ENCODE measurements around the gene C1orf21.

Gene C1orf21

DNA sequence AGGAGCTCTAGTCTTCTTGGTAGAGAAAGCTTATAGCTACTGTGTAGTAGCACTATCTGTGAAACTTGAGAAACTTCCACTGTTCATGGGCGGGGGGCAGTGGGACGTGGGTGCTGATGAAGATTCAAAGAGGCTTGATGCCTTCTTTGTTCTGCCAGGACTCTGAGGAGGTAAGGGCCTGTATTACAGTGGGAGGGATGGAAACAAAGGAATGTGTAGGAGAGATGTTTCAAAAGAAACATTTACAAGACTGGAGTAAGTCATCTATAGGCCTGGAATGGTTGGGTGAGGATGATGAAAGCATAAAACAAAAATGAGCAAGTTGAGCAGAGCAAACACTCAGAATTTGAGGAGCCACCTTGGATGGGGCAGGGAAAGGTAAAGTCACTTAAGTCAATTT lies 89.4 kb downstream of the C1orf21 start:
- no peak overlapping the region for H2AFZ ChIP-seq (ENCODE audit: low read length)
- no peak overlapping the region for H3K9ac ChIP-seq (ENCODE audit: low read depth, low read length, poor library complexity, severe bottlenecking)
- H3F3A ChIP-seq (ENCODE audit: low read depth), result no peaks in the 10 kb centered on the region
- H3K79me2 ChIP-seq (ENCODE audit: insufficient read depth, low read length), result no peaks in the 10 kb centered on the region
- no peak overlapping the region for H3K4me2 ChIP-seq (ENCODE audit: low read depth, low read length, poor library complexity, severe bottlenecking)
- H4K20me1 ChIP-seq (ENCODE audit: insufficient read depth, low read length, poor library complexity, severe bottlenecking), result no peaks in the 10 kb centered on the region
- no peaks in the 10 kb centered on the region for H3K4me1 ChIP-seq (ENCODE audit: insufficient read depth, low read length, poor library complexity, severe bottlenecking)
- no peaks in the 10 kb centered on the region for H3K36me3 ChIP-seq (ENCODE audit: insufficient read depth, low read length)
- no peaks in the 10 kb centered on the region for H3K27me3 ChIP-seq (ENCODE audit: insufficient read depth, low read length, poor library complexity, severe bottlenecking)
- H3K9me3 ChIP-seq (ENCODE audit: insufficient read depth, low read depth, low read length), result no peaks in the 10 kb centered on the region
- no peaks in the 10 kb centered on the region for H3K9me2 ChIP-seq (replicated peaks; ENCODE audit: low read depth, low read length)
- TF ChIP-seq EZH2phosphoT487 (IDR thresholded peaks at IDR 0.05; ENCODE audit: borderline replicate concordance), result no peak
- TF ChIP-seq, protein P1, sequence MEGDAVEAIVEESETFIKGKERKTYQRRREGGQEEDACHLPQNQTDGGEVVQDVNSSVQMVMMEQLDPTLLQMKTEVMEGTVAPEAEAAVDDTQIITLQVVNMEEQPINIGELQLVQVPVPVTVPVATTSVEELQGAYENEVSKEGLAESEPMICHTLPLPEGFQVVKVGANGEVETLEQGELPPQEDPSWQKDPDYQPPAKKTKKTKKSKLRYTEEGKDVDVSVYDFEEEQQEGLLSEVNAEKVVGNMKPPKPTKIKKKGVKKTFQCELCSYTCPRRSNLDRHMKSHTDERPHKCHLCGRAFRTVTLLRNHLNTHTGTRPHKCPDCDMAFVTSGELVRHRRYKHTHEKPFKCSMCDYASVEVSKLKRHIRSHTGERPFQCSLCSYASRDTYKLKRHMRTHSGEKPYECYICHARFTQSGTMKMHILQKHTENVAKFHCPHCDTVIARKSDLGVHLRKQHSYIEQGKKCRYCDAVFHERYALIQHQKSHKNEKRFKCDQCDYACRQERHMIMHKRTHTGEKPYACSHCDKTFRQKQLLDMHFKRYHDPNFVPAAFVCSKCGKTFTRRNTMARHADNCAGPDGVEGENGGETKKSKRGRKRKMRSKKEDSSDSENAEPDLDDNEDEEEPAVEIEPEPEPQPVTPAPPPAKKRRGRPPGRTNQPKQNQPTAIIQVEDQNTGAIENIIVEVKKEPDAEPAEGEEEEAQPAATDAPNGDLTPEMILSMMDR (conservative IDR thresholded peaks at IDR 0.05; ENCODE audit: low read length), result no peak
- H3K4me3 ChIP-seq (ENCODE audit: low read length, poor library complexity, severe bottlenecking), result no peak overlapping the region

DNA sequence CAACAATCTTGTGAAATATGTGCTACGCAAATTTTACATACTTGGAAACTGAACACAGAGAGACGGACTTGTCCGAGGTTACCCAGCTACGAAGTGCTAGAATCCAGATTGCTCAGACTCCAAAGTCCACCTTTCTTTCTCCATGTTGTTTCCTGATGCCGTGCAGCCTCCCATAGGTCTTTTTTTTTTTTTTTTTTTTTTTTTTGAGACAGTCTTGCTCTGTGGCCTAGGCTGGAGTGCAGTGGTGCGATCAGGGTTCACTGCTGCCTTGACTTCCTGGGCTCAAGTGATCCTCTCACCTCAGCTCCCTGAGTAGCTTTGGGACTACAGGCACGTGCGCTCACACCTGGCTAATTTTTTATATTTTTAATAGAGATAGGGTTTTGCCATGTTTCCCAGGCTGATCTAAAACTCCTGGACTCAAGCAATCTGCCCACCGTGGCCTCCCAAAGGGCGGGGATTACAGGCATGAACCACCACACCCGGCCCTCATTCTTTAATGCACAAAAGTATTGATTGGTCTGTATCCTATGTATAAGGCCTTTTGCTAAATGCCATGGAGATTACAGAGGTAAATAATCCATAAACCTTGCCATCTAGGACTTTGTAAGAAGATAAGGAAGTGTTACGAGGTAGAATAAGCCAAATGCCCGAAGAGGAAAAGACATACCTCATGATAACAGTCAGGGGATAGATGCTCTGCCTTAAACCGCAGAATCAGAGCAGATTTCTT lies 92.8 kb downstream of the C1orf21 start:
- Histone ChIP-seq H3K4me2 (ENCODE audit: low read depth, low read length, poor library complexity, severe bottlenecking) (no peak overlapping the region), H3F3A (ENCODE audit: low read depth) (no peaks in the 10 kb centered on the region), H3K9me2 (replicated peaks; ENCODE audit: low read depth, low read length) (no peaks in the 10 kb centered on the region), H3K9me3 (ENCODE audit: insufficient read depth, low read depth, low read length) (no peaks in the 10 kb centered on the region), H3K9ac (ENCODE audit: low read depth, low read length, poor library complexity, severe bottlenecking) (no peak overlapping the region), H4K20me1 (ENCODE audit: insufficient read depth, low read length, poor library complexity, severe bottlenecking) (no peaks in the 10 kb centered on the region), H3K79me2 (ENCODE audit: insufficient read depth, low read length) (no peaks in the 10 kb centered on the region), H2AFZ (ENCODE audit: low read length) (no peak overlapping the region), H3K27me3 (ENCODE audit: insufficient read depth, low read length, poor library complexity, severe bottlenecking) (no peaks in the 10 kb centered on the region), H3K4me3 (ENCODE audit: low read length, poor library complexity, severe bottlenecking) (no peak overlapping the region), H3K4me1 (ENCODE audit: insufficient read depth, low read length, poor library complexity, severe bottlenecking) (no peaks in the 10 kb centered on the region), H3K36me3 (ENCODE audit: insufficient read depth, low read length) (no peaks in the 10 kb centered on the region)
- TF ChIP-seq EZH2phosphoT487 (IDR thresholded peaks at IDR 0.05; ENCODE audit: borderline replicate concordance), result no peak
- TF ChIP-seq, protein P1 (conservative IDR thresholded peaks at IDR 0.05; ENCODE audit: low read length), result no peak

DNA sequence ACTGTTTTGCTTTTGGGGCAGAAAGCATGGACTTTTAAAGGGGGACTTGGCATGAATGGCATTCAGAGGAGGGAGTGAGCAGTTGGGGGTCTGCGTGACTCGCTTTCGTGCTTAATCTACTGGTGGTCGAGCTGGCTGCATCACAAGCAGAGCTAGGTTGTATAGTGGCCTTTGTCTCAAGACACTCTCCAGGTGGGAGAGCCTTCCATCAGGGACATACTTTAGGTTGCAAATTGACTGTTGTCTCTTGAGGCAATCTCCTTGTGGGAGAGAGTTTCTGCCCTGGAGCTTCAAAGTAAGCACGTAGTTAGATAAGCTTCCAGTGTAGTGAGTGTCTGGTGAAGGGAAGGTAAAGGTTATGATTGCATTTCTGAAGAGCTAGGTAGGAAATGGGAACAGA lies 93.9 kb downstream of the C1orf21 start:
- no peaks in the 10 kb centered on the region for H3K9me2 ChIP-seq (replicated peaks; ENCODE audit: low read depth, low read length)
- H3K4me2 ChIP-seq (ENCODE audit: low read depth, low read length, poor library complexity, severe bottlenecking), result no peak overlapping the region
- TF ChIP-seq EZH2phosphoT487 (IDR thresholded peaks at IDR 0.05; ENCODE audit: borderline replicate concordance), result no peak
- TF ChIP-seq, protein P1 (conservative IDR thresholded peaks at IDR 0.05; ENCODE audit: low read length), result no peak
- H3K27me3 ChIP-seq (ENCODE audit: insufficient read depth, low read length, poor library complexity, severe bottlenecking), result no peaks in the 10 kb centered on the region
- no peaks in the 10 kb centered on the region for H3K79me2 ChIP-seq (ENCODE audit: insufficient read depth, low read length)
- no peak overlapping the region for H3K9ac ChIP-seq (ENCODE audit: low read depth, low read length, poor library complexity, severe bottlenecking)
- H3K4me1 ChIP-seq (ENCODE audit: insufficient read depth, low read length, poor library complexity, severe bottlenecking), result no peaks in the 10 kb centered on the region
- no peaks in the 10 kb centered on the region for H3K36me3 ChIP-seq (ENCODE audit: insufficient read depth, low read length)
- no peaks in the 10 kb centered on the region for H4K20me1 ChIP-seq (ENCODE audit: insufficient read depth, low read length, poor library complexity, severe bottlenecking)
- H3F3A ChIP-seq (ENCODE audit: low read depth), result no peaks in the 10 kb centered on the region
- no peak overlapping the region for H3K4me3 ChIP-seq (ENCODE audit: low read length, poor library complexity, severe bottlenecking)
- H2AFZ ChIP-seq (ENCODE audit: low read length), result no peak overlapping the region
- H3K9me3 ChIP-seq (ENCODE audit: insufficient read depth, low read depth, low read length), result no peaks in the 10 kb centered on the region
